HG02970 (cell line): ENCODE results near the gene IL32.
"Not testable (repeated sequence)": the region's sequence is repeated elsewhere in the genome, so short reads cannot be mapped to it uniquely, and the experiment has no call there.

Source experiments
- ATAC-seq: cut with Tn5 transposase; IDR thresholded peaks from one replicate; pipeline ENCODE4 v1.9.1; 2021; ENCODE audit warnings: mild to moderate bottlenecking, moderate library complexity, moderate number of reproducible peaks; ENCODE audit not compliant: unreplicated experiment, low FRiP score

IL32 gene

GRCh38 chr16:3066440-3066748 is 954 bp downstream of the IL32 start:
- no peak for ATAC-seq

GRCh38 chr16:3068487-3068886 is 3.0 kb downstream of the IL32 start:
- no peak for ATAC-seq

- ATAC-seq = not testable (repeated sequence)
These were observed 3.7 kb downstream of the IL32 start for GRCh38 chr16:3069146-3069545.

- no peak for ATAC-seq
These were observed 5.2 kb downstream of the IL32 start for GRCh38 chr16:3070608-3071111.

- ATAC-seq = no peak
These were observed 6.2 kb downstream of the IL32 start for GRCh38 chr16:3071655-3072054.

DNA sequence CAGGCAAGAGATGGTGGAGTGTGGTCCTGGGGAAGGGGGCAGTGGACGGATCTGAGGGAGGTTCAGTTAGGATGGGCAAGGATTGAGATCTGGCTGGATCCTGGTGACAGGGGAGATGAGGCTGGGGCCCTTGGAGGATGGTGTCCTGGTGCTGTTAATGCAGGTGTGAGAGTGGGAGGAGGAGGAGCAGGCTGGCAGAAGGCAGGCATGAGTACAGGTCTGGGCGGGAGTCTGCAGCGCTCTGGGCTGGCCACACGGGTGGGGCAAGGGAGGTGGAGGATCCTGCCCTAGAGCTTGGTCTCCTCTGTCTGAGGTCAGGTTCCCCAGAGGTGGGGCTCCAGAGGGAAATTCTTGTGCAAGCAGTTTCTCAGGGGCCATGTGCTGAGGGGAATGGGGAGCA is 6.7 kb downstream of the IL32 start:
- ATAC-seq = not testable (repeated sequence)

DNA sequence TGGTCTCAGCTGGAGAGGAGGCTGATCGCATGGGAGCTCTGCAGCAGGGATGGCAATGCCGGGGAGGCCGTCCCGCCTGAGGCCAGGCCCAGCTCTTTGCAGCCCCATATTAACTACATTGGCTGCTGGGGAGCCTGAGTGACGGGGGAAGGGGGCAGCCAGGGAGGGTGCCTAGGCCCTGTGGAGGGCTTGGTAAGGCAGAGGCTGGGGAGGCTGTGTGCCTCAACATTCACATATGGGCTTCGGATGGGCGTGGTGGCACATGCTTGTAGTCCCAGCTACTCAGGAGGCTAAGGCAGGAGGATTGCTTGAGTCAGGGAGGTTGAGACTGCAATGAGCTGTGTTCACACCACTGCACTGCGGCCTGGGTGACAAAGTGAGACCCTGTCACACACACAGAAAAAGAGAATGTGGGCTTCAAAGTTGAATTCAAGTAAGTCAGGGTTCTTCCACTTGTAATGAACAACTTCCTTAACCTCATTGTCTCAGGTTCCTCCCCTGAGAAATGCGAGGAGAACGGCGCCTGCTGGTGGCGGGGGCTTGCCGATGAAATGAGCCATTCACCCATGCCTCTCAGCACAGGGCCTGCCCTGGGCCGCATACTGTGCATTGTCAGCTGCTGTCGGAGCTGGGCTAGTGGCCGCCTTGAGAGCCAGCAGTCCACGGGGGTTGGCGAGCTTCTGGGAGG is 7.3 kb downstream of the IL32 start:
- not testable (repeated sequence) for ATAC-seq

- no peak for ATAC-seq
These were observed 8.0 kb downstream of the IL32 start for GRCh38 chr16:3073448-3073847.

DNA sequence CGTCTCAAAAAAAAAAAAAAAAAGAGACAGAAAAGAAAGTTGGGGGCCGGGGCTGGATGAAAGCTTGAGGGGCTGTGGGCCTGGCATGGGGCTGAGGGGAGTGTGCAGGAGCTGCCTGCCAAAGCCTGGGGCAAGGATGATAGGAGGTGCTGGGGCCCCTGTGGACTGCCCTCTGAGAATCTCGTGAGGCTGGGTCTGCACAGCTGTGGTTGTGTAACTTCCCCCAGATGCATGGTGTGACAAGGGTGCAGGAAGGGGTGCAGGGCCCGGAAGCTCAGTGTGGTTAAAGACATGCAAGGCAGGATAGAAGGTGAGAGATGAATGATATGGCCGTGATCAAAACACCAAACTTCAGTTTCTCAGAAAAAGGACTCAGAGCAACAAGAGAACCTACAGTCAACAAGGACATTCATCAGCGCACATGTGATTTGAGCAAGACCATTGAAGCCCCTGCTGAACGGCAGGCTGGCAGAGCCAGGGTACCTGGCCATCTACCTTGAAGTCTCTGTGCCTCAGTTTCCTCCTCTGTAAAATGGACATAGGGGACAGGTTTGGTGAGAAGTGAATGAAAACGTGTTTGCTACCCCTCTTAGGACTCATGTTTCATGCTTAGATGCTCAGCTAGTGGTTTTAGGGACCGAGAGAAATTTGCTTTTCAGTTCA is 9.6 kb downstream of the IL32 start:
- ATAC-seq = no peak

- ATAC-seq = no peak
These were observed 10.1 kb downstream of the IL32 start for GRCh38 chr16:3075523-3075915.

DNA sequence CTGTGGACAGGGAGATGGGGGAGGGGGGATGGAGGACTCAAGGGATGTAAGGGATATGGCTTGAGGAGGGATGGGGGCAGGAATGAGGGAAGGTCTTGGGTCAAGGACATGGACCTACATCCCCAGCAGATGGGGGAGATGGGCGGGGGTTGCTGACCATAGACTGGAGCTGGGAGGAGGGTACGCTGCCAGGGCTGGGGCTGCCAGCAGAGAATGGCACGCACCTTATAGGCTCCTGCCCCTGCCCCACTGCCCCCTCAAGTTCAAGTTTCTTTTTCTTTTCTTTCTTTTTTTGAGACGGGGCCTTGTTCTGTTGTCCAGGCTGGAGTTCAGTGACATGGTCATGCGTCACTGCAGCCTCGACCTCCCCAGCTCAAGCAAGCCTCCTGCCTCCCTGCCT is 10.5 kb downstream of the IL32 start:
- not testable (repeated sequence) for ATAC-seq

GRCh38 chr16:3076577-3076976 is 11.1 kb downstream of the IL32 start:
- no peak for ATAC-seq

DNA sequence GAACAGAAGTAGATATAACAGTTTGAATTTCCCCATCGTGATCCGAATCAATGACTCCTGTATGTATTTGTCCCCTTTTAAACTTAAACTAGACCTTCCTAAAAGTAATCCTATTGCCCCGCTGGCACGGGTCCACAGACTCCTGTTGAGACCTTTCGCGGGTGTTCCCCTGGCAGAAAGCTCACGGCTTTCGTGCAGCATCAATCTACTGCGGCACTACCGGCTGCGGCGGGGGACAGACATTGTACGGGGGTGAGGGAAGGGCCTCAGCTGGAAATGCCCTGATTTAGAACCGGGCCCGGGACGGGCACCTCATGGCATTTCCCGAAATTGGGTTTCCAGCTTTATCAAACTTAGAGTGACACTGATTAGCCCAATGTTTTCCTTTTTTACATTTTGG is 14.6 kb downstream of the IL32 start:
- no peak for ATAC-seq

- not testable (repeated sequence) for ATAC-seq
These were observed 16.5 kb downstream of the IL32 start for GRCh38 chr16:3081957-3082356.

DNA sequence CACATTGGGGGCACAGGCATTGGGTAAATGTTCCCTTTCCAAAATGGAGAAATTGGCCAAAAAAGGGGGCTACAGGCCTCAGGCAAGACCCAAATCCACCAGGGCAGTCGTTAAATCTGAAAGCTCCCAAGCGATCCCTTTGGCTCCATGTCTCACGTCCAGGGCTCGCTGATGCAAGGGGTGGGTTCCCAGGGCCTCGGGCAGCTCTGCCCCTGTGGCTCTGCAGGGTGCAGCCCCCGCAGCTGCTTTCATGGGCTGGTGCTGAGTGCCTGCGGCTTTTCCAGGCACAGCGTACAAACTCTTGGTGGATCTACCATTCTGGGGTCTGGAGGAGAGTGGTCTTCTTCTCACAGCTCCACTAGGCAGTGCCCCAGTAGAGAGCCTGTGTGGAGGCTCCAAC is 18.0 kb downstream of the IL32 start:
- not testable (repeated sequence) for ATAC-seq

GRCh38 chr16:3084491-3084890 is 19.1 kb downstream of the IL32 start:
- no peak for ATAC-seq

- no peak for ATAC-seq
These were observed 19.7 kb downstream of the IL32 start for GRCh38 chr16:3084969-3085670.

DNA sequence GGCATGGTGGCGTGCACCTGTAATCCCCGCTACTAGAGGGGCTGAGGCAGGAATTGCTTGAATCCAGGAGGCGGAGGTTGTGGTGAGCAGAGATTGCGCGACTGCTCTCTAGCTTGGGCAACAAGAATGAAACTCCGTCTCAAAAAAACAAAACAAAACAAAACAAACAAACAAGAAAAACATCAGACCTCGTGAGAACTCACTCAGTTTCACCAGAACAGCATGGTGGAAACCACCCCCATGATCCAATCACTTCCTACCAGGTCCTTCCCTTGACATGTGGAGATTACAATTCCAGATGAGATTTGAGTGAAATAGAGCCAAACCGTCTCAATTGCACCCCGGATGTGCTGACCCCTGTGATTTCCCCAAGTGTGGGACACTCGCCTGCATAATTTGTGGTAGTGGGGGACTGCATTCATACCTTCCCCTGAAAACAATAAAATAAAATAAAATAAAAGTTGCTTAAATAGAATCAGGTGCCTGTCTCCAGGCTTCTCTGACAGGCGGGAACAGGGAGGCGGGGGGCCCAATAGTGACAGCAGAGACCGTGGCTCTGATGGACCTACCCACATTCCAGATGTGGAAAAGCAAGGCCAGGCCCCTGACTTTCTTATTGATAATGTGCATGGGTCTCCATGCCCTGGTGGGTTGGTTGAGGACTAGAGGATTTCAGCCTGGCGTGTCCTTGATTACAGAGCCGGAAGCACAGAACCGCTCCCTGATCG is 20.6 kb downstream of the IL32 start:
- ATAC-seq = no peak

- no peak for ATAC-seq
These were observed 21.3 kb downstream of the IL32 start for GRCh38 chr16:3086596-3087242.
